D721Med (cell line): Measurements from ENCODE around the gene LGALS3BP.
A peak's percentile ranks its signal among the peaks of the same experiment; 100 is the strongest.

ENCODE experiments used
- DNase-seq: peaks from one replicate; pipeline ENCODE4 v3.0.0; 2011; ENCODE audit warnings: low spot score; ENCODE audit not compliant: insufficient read length
- FAIRE-seq: peaks from 2 replicates; lab custom pipeline; 2011; peaks lifted over from hg19 to GRCh38; lab: Jason Lieb, UNC
- TF ChIP-seq, protein P1 (sequence below): IDR thresholded peaks from 2 replicates; pipeline ENCODE4 v1.5.1; 2012; ENCODE audit warnings: mild to moderate bottlenecking, control low read depth; ENCODE audit not compliant: insufficient read depth; ENCODE audit errors: missing control alignments

LGALS3BP gene

GRCh38 chr17:78925662-78926555, 53.8 kb downstream of the LGALS3BP start:
- DNase-seq: no peak
- TF ChIP-seq, protein P1, sequence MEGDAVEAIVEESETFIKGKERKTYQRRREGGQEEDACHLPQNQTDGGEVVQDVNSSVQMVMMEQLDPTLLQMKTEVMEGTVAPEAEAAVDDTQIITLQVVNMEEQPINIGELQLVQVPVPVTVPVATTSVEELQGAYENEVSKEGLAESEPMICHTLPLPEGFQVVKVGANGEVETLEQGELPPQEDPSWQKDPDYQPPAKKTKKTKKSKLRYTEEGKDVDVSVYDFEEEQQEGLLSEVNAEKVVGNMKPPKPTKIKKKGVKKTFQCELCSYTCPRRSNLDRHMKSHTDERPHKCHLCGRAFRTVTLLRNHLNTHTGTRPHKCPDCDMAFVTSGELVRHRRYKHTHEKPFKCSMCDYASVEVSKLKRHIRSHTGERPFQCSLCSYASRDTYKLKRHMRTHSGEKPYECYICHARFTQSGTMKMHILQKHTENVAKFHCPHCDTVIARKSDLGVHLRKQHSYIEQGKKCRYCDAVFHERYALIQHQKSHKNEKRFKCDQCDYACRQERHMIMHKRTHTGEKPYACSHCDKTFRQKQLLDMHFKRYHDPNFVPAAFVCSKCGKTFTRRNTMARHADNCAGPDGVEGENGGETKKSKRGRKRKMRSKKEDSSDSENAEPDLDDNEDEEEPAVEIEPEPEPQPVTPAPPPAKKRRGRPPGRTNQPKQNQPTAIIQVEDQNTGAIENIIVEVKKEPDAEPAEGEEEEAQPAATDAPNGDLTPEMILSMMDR: no peak
- no peak for FAIRE-seq

GRCh38 chr17:78925234-78925633, 54.5 kb downstream of the LGALS3BP start, which contains the start of gene TIMP2:
TSS of gene TIMP2 (minus strand) at chr17:78925387. CDS start at chr17:78925088, 299 bp downstream.
- DNase-seq (peak; percentile 89), FAIRE-seq (no peak)
- TF ChIP-seq, protein P1: peak; percentile 7

GRCh38 chr17:78924481-78925151, 55.1 kb downstream of the LGALS3BP start:
- TF ChIP-seq, protein P1: no peak
- FAIRE-seq (no peak), DNase-seq (no peak)

GRCh38 chr17:78923660-78924453, 55.9 kb downstream of the LGALS3BP start:
- FAIRE-seq: no peak
- TF ChIP-seq, protein P1: no peak
- no peak for DNase-seq

- TF ChIP-seq, protein P1: no peak
- no peak for DNase-seq
- FAIRE-seq: no peak
These were observed 56.8 kb downstream of the LGALS3BP start for GRCh38 chr17:78922816-78923498.

DNA sequence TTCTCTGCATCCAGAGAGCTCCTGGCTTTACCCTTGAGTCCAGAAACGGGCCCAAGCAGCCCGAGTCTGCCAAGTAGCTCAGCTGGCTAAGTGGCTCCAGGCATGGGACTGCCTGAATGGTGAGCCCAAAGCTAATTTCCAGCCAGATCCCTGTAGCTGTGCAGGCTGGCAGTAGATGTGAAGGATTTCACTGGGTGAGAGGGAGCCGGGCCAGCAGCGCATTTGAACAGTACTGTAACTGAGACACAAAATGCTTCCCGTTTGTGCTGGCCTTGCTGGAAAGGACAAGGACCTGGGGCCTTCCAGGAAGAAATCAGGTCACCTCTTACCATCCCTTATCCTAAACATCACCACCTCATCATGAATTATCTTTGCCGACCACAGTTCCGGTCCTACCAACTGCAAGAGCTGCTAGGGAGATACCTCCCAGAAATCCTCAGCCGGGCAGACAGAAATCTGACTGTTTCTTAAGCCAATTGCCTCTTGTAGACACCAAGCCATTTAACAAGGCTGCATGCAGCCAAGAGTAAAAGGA, 58.2 kb downstream of the LGALS3BP start:
- FAIRE-seq (no peak), DNase-seq (no peak)
- TF ChIP-seq, protein P1: no peak
